ENCODE measurements around the gene MOK.
"Not testable (repeated sequence)": the region's sequence is repeated elsewhere in the genome, so short reads cannot be mapped to it uniquely, and the experiment has no call there.

MOK gene

GRCh38 chr14:102255401-102256190 lies 49.4 kb downstream of the MOK start:
- Mint-ChIP-seq H3K27ac (no peak overlapping the region), H3K9me3 (no peaks in the 10 kb centered on the region), H3K4me3 (no peak overlapping the region), H3K27me3 (ENCODE audit: low read depth) (peaks cover 3% of the 10 kb centered on the region), H3K4me1 (ENCODE audit: low read depth) (no peaks in the 10 kb centered on the region), H3K36me3 (ENCODE audit: low read depth) (no peaks in the 10 kb centered on the region)

GRCh38 chr14:102252834-102253801 lies 51.8 kb downstream of the MOK start:
- no peaks in the 10 kb centered on the region for H3K9me3 Mint-ChIP-seq
- H3K27ac Mint-ChIP-seq: no peak overlapping the region
- H3K36me3 Mint-ChIP-seq (ENCODE audit: low read depth): no peaks in the 10 kb centered on the region
- H3K4me1 Mint-ChIP-seq (ENCODE audit: low read depth): no peaks in the 10 kb centered on the region
- H3K27me3 Mint-ChIP-seq (ENCODE audit: low read depth): peaks cover 3% of the 10 kb centered on the region
- no peak overlapping the region for H3K4me3 Mint-ChIP-seq

- Mint-ChIP-seq H3K9me3 (no peaks in the 10 kb centered on the region), H3K27ac (no peak overlapping the region), H3K36me3 (ENCODE audit: low read depth) (no peaks in the 10 kb centered on the region), H3K4me1 (ENCODE audit: low read depth) (no peaks in the 10 kb centered on the region), H3K4me3 (no peak overlapping the region), H3K27me3 (ENCODE audit: low read depth) (peaks cover 3% of the 10 kb centered on the region)
Observed at GRCh38 chr14:102251161-102251560, 53.8 kb downstream of the MOK start.

GRCh38 chr14:102250636-102251035 lies 54.3 kb downstream of the MOK start:
- Mint-ChIP-seq H3K9me3 (no peaks in the 10 kb centered on the region), H3K27me3 (ENCODE audit: low read depth) (peaks cover 3% of the 10 kb centered on the region), H3K36me3 (ENCODE audit: low read depth) (no peaks in the 10 kb centered on the region), H3K4me3 (no peak overlapping the region), H3K27ac (no peak overlapping the region), H3K4me1 (ENCODE audit: low read depth) (no peaks in the 10 kb centered on the region)

GRCh38 chr14:102249981-102250380 lies 55.0 kb downstream of the MOK start:
- no peak overlapping the region for H3K27ac Mint-ChIP-seq
- H3K4me1 Mint-ChIP-seq (ENCODE audit: low read depth): no peaks in the 10 kb centered on the region
- H3K27me3 Mint-ChIP-seq (ENCODE audit: low read depth): peaks cover 3% of the 10 kb centered on the region
- no peaks in the 10 kb centered on the region for H3K36me3 Mint-ChIP-seq (ENCODE audit: low read depth)
- no peak overlapping the region for H3K4me3 Mint-ChIP-seq
- no peaks in the 10 kb centered on the region for H3K9me3 Mint-ChIP-seq

GRCh38 chr14:102249041-102249440 lies 55.9 kb downstream of the MOK start:
- no peak overlapping the region for H3K4me3 Mint-ChIP-seq

GRCh38 chr14:102248121-102248520 lies 56.8 kb downstream of the MOK start:
- no peaks in the 10 kb centered on the region for H3K9me3 Mint-ChIP-seq
- no peaks in the 10 kb centered on the region for H3K4me1 Mint-ChIP-seq (ENCODE audit: low read depth)
- no peak overlapping the region for H3K4me3 Mint-ChIP-seq
- H3K36me3 Mint-ChIP-seq (ENCODE audit: low read depth): no peaks in the 10 kb centered on the region
- H3K27ac Mint-ChIP-seq: no peak overlapping the region
- H3K27me3 Mint-ChIP-seq (ENCODE audit: low read depth): peaks cover under 1% of the 10 kb centered on the region

More at GRCh38 chr14:102249041-102249440, 55.9 kb downstream of the MOK start:
- H3K27ac Mint-ChIP-seq: no peak overlapping the region
- no peaks in the 10 kb centered on the region for H3K9me3 Mint-ChIP-seq
- H3K4me1 Mint-ChIP-seq (ENCODE audit: low read depth): no peaks in the 10 kb centered on the region
- H3K27me3 Mint-ChIP-seq (ENCODE audit: low read depth): peaks cover 3% of the 10 kb centered on the region
- H3K36me3 Mint-ChIP-seq (ENCODE audit: low read depth): no peaks in the 10 kb centered on the region

- H3K27me3 Mint-ChIP-seq (ENCODE audit: low read depth): no peaks in the 10 kb centered on the region
- no peak overlapping the region for H3K27ac Mint-ChIP-seq
- H3K4me3 Mint-ChIP-seq: no peak overlapping the region
- no peaks in the 10 kb centered on the region for H3K9me3 Mint-ChIP-seq
- H3K4me1 Mint-ChIP-seq (ENCODE audit: low read depth): no peaks in the 10 kb centered on the region
- H3K36me3 Mint-ChIP-seq (ENCODE audit: low read depth): no peaks in the 10 kb centered on the region
Observed at GRCh38 chr14:102246071-102246470, 58.9 kb downstream of the MOK start.

GRCh38 chr14:102243795-102244194 lies 61.2 kb downstream of the MOK start:
- not testable (repeated sequence) for H3K36me3 Mint-ChIP-seq (ENCODE audit: low read depth); H3K4me3 Mint-ChIP-seq; H3K9me3 Mint-ChIP-seq; H3K27ac Mint-ChIP-seq; H3K4me1 Mint-ChIP-seq (ENCODE audit: low read depth); H3K27me3 Mint-ChIP-seq (ENCODE audit: low read depth)

GRCh38 chr14:102241147-102241546 lies 63.8 kb downstream of the MOK start:
- no peaks in the 10 kb centered on the region for H3K4me1 Mint-ChIP-seq (ENCODE audit: low read depth)
- no peaks in the 10 kb centered on the region for H3K36me3 Mint-ChIP-seq (ENCODE audit: low read depth)
- no peaks in the 10 kb centered on the region for H3K9me3 Mint-ChIP-seq
- no peak overlapping the region for H3K4me3 Mint-ChIP-seq
- no peak overlapping the region for H3K27ac Mint-ChIP-seq
- H3K27me3 Mint-ChIP-seq (ENCODE audit: low read depth): peaks cover 3% of the 10 kb centered on the region

GRCh38 chr14:102240481-102240880 lies 64.5 kb downstream of the MOK start:
- not testable (repeated sequence) for H3K4me1 Mint-ChIP-seq (ENCODE audit: low read depth); H3K36me3 Mint-ChIP-seq (ENCODE audit: low read depth); H3K4me3 Mint-ChIP-seq; H3K9me3 Mint-ChIP-seq; H3K27ac Mint-ChIP-seq; H3K27me3 Mint-ChIP-seq (ENCODE audit: low read depth)

- Mint-ChIP-seq H3K27me3 (ENCODE audit: low read depth) (peaks cover 3% of the 10 kb centered on the region), H3K4me3 (no peak overlapping the region), H3K4me1 (ENCODE audit: low read depth) (no peaks in the 10 kb centered on the region), H3K9me3 (no peaks in the 10 kb centered on the region), H3K27ac (no peak overlapping the region), H3K36me3 (ENCODE audit: low read depth) (no peaks in the 10 kb centered on the region)
Observed at GRCh38 chr14:102239231-102239630, 65.7 kb downstream of the MOK start.

GRCh38 chr14:102238766-102239165 lies 66.2 kb downstream of the MOK start:
- peaks cover 3% of the 10 kb centered on the region for H3K27me3 Mint-ChIP-seq (ENCODE audit: low read depth)
- no peaks in the 10 kb centered on the region for H3K36me3 Mint-ChIP-seq (ENCODE audit: low read depth)
- no peak overlapping the region for H3K27ac Mint-ChIP-seq
- no peak overlapping the region for H3K4me3 Mint-ChIP-seq
- no peaks in the 10 kb centered on the region for H3K4me1 Mint-ChIP-seq (ENCODE audit: low read depth)
- H3K9me3 Mint-ChIP-seq: no peaks in the 10 kb centered on the region

GRCh38 chr14:102238131-102238530 lies 66.8 kb downstream of the MOK start:
- no peaks in the 10 kb centered on the region for H3K4me1 Mint-ChIP-seq (ENCODE audit: low read depth)
- H3K27me3 Mint-ChIP-seq (ENCODE audit: low read depth): peaks cover 3% of the 10 kb centered on the region
- H3K27ac Mint-ChIP-seq: no peak overlapping the region
- no peaks in the 10 kb centered on the region for H3K36me3 Mint-ChIP-seq (ENCODE audit: low read depth)
- H3K9me3 Mint-ChIP-seq: no peaks in the 10 kb centered on the region
- H3K4me3 Mint-ChIP-seq: no peak overlapping the region

GRCh38 chr14:102236026-102236425 lies 68.9 kb downstream of the MOK start:
- no peak overlapping the region for H3K27ac Mint-ChIP-seq
- no peak overlapping the region for H3K4me3 Mint-ChIP-seq
- no peaks in the 10 kb centered on the region for H3K9me3 Mint-ChIP-seq
- H3K36me3 Mint-ChIP-seq (ENCODE audit: low read depth): no peaks in the 10 kb centered on the region
- no peaks in the 10 kb centered on the region for H3K4me1 Mint-ChIP-seq (ENCODE audit: low read depth)
- H3K27me3 Mint-ChIP-seq (ENCODE audit: low read depth): peaks cover 3% of the 10 kb centered on the region

Data from T-helper 1 cell treated with Interleukin-12 subunit alpha and Interleukin-12 subunit beta and Interleukin-4 antibody, amounts not matched to agents 30 μg/mL and 1 μg/mL, for 36 hours (primary cell).